A549 (cell line): ENCODE measurements around the gene KCNIP3.

Source experiments
- CTCF ChIP-seq: fragments of >200 bp; sonication (Bioruptor Twin); formaldehyde crosslinking; IDR thresholded peaks from 3 replicates; pipeline ENCODE4 v1.5.1; 2016
- EP300 ChIP-seq, 2 experiments: fragments of >200 bp; sonication (Bioruptor Twin); formaldehyde crosslinking; IDR thresholded peaks; 2 replicates in 1 of 2; 3 replicates in 1 of 2; pipeline ENCODE4 v1.6.1; 2016 to 2017
- HDAC2 ChIP-seq: fragments of 200-600 bp; sonication (generic); IDR thresholded peaks from 2 replicates; pipeline ENCODE4 v1.6.1; 2016
- JUN ChIP-seq, 2 experiments: fragments of >200 bp; sonication (Bioruptor Twin); formaldehyde crosslinking; IDR thresholded peaks; 2 replicates in 1 of 2; 3 replicates in 1 of 2; pipeline ENCODE4 v1.6.1; 2016 to 2017
- MAX ChIP-seq: IDR thresholded peaks from 2 replicates; pipeline ENCODE4 v1.6.1; 2012
- POLR2A ChIP-seq: IDR thresholded peaks from 2 replicates; pipeline ENCODE4 v1.6.1; 2012; ENCODE audit warnings: mild to moderate bottlenecking, low read length
- RCOR1 ChIP-seq: fragments of 150-350 bp; IDR thresholded peaks from 2 replicates; pipeline ENCODE4 v1.6.1; 2014; ENCODE audit warnings: antibody characterized with exemption, low read length, low read depth

DNA sequence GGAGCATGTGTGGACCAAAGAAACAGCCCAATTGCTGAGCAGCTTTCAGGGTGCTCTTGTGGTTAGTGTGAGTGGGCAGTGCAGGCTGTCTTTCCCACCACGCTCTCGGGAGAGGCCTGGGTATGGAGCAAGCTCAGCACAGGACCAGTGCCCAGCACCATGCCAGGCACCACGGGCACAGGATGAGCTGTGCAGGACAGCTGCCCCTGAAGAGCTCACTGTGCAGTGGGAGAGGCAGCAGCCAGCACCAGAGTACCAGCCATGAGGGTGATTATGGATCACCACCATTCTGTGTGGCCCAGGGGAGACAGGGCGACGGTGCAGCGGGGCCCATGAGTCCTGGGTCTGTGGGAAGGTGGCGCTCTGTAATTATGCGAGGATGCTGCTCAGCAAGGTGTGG lies 75.7 kb downstream of the KCNIP3 start:
- TF ChIP-seq HDAC2 (no peak), CTCF (no peak), JUN (IDR thresholded peaks at IDR 0.05) (no peak), EP300 (IDR thresholded peaks at IDR 0.05) (no peak), MAX (no peak), RCOR1 (no peak), POLR2A (no peak)
